GM21515 (cell line): Measurements from ENCODE around the gene GPC5.

Experiments
- ATAC-seq: cut with Tn5 transposase; IDR thresholded peaks from one replicate; pipeline ENCODE4 v1.9.1; 2021; ENCODE audit not compliant: unreplicated experiment

Gene GPC5

GRCh38 chr13:92312823-92313222 lies 914.4 kb downstream of the GPC5 start:
- ATAC-seq, result no peak

- ATAC-seq, result no peak
These were observed 915.0 kb downstream of the GPC5 start for GRCh38 chr13:92313382-92313781.

GRCh38 chr13:92315265-92315664 lies 916.8 kb downstream of the GPC5 start:
- ATAC-seq, result no peak

- no peak for ATAC-seq
These were observed 917.6 kb downstream of the GPC5 start for GRCh38 chr13:92316030-92316429.

GRCh38 chr13:92317066-92317465 lies 918.6 kb downstream of the GPC5 start:
- no peak for ATAC-seq

GRCh38 chr13:92320323-92320722 lies 921.9 kb downstream of the GPC5 start:
- no peak for ATAC-seq

- ATAC-seq, result no peak
These were observed 922.8 kb downstream of the GPC5 start for GRCh38 chr13:92321174-92321573.

- ATAC-seq, result no peak
These were observed 947.2 kb downstream of the GPC5 start for GRCh38 chr13:92345627-92346026.

- no peak for ATAC-seq
These were observed 947.6 kb downstream of the GPC5 start for GRCh38 chr13:92346046-92346445.

GRCh38 chr13:92354583-92354982 lies 956.2 kb downstream of the GPC5 start:
- no peak for ATAC-seq

GRCh38 chr13:92355213-92355612 lies 956.8 kb downstream of the GPC5 start:
- no peak for ATAC-seq

GRCh38 chr13:92362717-92363116 lies 964.3 kb downstream of the GPC5 start:
- no peak for ATAC-seq

- ATAC-seq, result no peak
These were observed 967.5 kb downstream of the GPC5 start for GRCh38 chr13:92365904-92366303.

GRCh38 chr13:92377396-92377795 lies 979.0 kb downstream of the GPC5 start:
- ATAC-seq, result no peak

GRCh38 chr13:92379371-92379770 lies 981.0 kb downstream of the GPC5 start:
- ATAC-seq, result no peak

GRCh38 chr13:92384410-92384809 lies 986.0 kb downstream of the GPC5 start:
- no peak for ATAC-seq

GRCh38 chr13:92387245-92387644 lies 988.8 kb downstream of the GPC5 start:
- no peak for ATAC-seq

- ATAC-seq, result no peak
These were observed 991.8 kb downstream of the GPC5 start for GRCh38 chr13:92390217-92390616.

GRCh38 chr13:92403606-92404005 lies 1005.2 kb downstream of the GPC5 start:
- no peak for ATAC-seq

- no peak for ATAC-seq
These were observed 1009.4 kb downstream of the GPC5 start for GRCh38 chr13:92407858-92408257.

- ATAC-seq, result no peak
These were observed 1014.1 kb downstream of the GPC5 start for GRCh38 chr13:92412481-92412880.

- no peak for ATAC-seq
These were observed 1014.6 kb downstream of the GPC5 start for GRCh38 chr13:92412996-92413395.

GRCh38 chr13:92413452-92413851 lies 1015.0 kb downstream of the GPC5 start:
- no peak for ATAC-seq

GRCh38 chr13:92414851-92415250 lies 1016.4 kb downstream of the GPC5 start:
- no peak for ATAC-seq
